Lower leg skin (tissue), 4 donors: ENCODE measurements around the gene MOV10. TPM values are rescaled to one million over a fixed set of nuclear protein-coding genes. Genes with fewer than 3 reads are reported as not detected.

Experiments used
- DNase-seq, 2 donors: peaks; one replicate each; pipeline ENCODE4 v3.0.0-alpha.2; 2019; ENCODE audit warnings: low spot score in 2 of 2
- H3K4me3 ChIP-seq: fragments of 200-600 bp; sonication (generic); 2 replicates; pipeline ENCODE4 v1.5.1; 2017; ENCODE audit warnings: mild to moderate bottlenecking, low read depth; ENCODE audit not compliant: poor library complexity, severe bottlenecking
- CTCF ChIP-seq, 3 donors: fragments of 450-650 bp; IDR thresholded peaks; one replicate each; pipeline ENCODE4 v1.5.1; 2016; ENCODE audit warnings: antibody characterized with exemption in 3 of 3, mild to moderate bottlenecking in 3 of 3, moderate library complexity in 2 of 3
- POLR2A ChIP-seq, 2 donors: fragments of 450-650 bp; IDR thresholded peaks; one replicate each; pipeline ENCODE4 v1.6.1; 2016 to 2017; ENCODE audit warnings: antibody characterized with exemption in 2 of 2, mild to moderate bottlenecking in 1 of 2, moderate library complexity in 1 of 2
- WGBS, 2 donors: methylation state at CpG; one replicate each; pipeline ENCODE4 v1.1.5; 2018; 5-methylcytosine and 5-hydroxymethylcytosine counted together
- intact Hi-C: fragments of 100-400 bp; cut with DNase I; formaldehyde crosslinking; loops from one replicate; pipeline ENCODE4 v1.15.0; 2023; ENCODE audit warnings: low total_unique reads
- total RNA-seq, 4 donors: library from RNA; depleted of rRNA; stranded (reverse); fragments of >200 nt; gene quantifications; one replicate each; pipeline ENCODE4 v1.1.0, GENCODE V29; 2016

Gene MOV10
- total RNA-seq, 4 donors from 2014 or later, result 46.2 to 105 (median 56.8) TPM

GRCh38 chr1:112748396-112748795 is 73.9 kb downstream of the MOV10 start:
- intact Hi-C loops, result no loop called here
- H3K4me3 ChIP-seq, result no peak overlapping the region
- no peak for DNase-seq
- WGBS, 2 donors, result 91 to 92% methylated on average over 12 of the region's 12 CpGs
- no peak for TF ChIP-seq CTCF (IDR thresholded peaks at IDR 0.05)
- TF ChIP-seq POLR2A (IDR thresholded peaks at IDR 0.05), result no peak

Other genes starting within 250 kb of the MOV10 start
- gene WNT2B, start 165.7 kb upstream of the MOV10 start, total RNA-seq, result 10 to 100 TPM; 20.2 to 37.7 (median 23.4) TPM
- 10 to 100 TPM; 13.8 to 25.2 (median 24.4) TPM for gene ST7L, start 55.5 kb upstream of the MOV10 start, total RNA-seq
- gene CAPZA1, start 54.8 kb upstream of the MOV10 start, total RNA-seq, result 100 to 1,000 TPM; 110 to 170 (median 144) TPM
- 100 to 1,000 TPM; 133 to 214 (median 184) TPM for gene RHOC, start 32.5 kb downstream of the MOV10 start, total RNA-seq
- gene PPM1J, start 40.7 kb downstream of the MOV10 start, total RNA-seq, result 10 to 100 TPM; 11.9 to 16.5 (median 13.9) TPM